Astrocyte (in vitro differentiated cells and primary cell): ENCODE data around the gene CFDP1.

Experiments
- EZH2 ChIP-seq: IDR thresholded peaks from 2 replicates; pipeline ENCODE4 v1.6.1; 2012; ENCODE audit warnings: mild to moderate bottlenecking, low read length, inconsistent platforms; ENCODE audit not compliant: insufficient read depth
- TF ChIP-seq, protein P1 (sequence below): IDR thresholded peaks from 2 replicates; pipeline ENCODE4 v1.5.1; 2011; ENCODE audit warnings: low read depth, mild to moderate bottlenecking, inconsistent platforms, low read length, moderate library complexity; ENCODE audit not compliant: insufficient read depth

DNA sequence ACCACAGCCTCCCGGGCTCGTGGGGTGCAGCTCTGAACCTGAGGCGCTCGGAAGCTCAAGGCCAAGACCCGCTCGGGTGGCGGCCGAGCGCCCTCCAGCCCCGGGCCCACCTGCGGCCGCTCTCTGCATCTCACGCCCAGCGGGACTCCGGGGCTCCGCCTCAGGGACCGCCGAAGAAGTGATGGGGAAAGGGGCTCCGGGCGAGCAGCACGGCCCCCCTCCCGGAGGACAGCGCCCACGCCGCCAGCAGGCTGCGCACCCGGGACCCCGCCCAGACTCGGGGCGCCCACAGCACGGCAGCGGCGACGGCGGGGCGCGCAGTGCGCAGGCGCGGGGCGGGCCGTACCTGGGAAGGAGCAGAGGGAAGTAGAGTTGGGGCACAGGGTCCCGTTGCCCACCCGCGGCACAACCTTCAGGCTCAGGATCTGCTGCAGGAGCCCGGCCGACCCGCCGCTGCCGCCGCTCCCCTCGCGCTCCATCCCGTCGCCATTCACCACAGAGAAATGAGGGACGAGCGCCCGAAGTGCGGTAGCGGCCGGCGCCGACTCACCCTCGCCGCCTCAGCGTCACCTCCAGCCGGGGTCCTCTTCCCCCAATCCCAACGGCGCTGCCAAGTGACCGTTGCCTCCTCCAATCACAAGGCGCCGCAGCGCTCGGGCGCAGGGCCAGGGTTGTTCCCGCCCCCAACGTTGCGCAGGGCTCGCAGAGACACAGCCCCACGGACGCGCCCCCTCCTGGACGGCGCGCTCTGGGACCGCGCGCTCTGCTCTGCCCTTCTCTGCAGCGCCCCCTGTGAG lies 31.0 kb upstream of the CFDP1 start, which contains the start of gene TMEM170A:
- TF ChIP-seq, protein P1, sequence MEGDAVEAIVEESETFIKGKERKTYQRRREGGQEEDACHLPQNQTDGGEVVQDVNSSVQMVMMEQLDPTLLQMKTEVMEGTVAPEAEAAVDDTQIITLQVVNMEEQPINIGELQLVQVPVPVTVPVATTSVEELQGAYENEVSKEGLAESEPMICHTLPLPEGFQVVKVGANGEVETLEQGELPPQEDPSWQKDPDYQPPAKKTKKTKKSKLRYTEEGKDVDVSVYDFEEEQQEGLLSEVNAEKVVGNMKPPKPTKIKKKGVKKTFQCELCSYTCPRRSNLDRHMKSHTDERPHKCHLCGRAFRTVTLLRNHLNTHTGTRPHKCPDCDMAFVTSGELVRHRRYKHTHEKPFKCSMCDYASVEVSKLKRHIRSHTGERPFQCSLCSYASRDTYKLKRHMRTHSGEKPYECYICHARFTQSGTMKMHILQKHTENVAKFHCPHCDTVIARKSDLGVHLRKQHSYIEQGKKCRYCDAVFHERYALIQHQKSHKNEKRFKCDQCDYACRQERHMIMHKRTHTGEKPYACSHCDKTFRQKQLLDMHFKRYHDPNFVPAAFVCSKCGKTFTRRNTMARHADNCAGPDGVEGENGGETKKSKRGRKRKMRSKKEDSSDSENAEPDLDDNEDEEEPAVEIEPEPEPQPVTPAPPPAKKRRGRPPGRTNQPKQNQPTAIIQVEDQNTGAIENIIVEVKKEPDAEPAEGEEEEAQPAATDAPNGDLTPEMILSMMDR = peak; percentile 99
- no peak for TF ChIP-seq EZH2
